Posterior vena cava (tissue), 2 donors: Measurements from ENCODE around the gene CABYR. TPM values are rescaled to one million over a fixed set of nuclear protein-coding genes. Genes with fewer than 3 reads are reported as not detected.
"Not testable (repeated sequence)": the region's sequence is repeated elsewhere in the genome, so short reads cannot be mapped to it uniquely, and the experiment has no call there.

ENCODE experiments used
- DNase-seq: peaks from one replicate; pipeline ENCODE4 v3.0.0-alpha.2; 2020; ENCODE audit warnings: low spot score
- intact Hi-C, 2 donors: fragments of 100-400 bp; cut with DNase I; formaldehyde crosslinking; loops; one replicate each; pipeline versions ENCODE4 v1.14.1 to v1.14.2; 2022 to 2023
- total RNA-seq, 2 donors: library from RNA; stranded (reverse); fragmentation: NEBNext Ultra II Directional; extraction: Animal tissue kit (Norgen Biotek cat#: 25700); gene quantifications; one replicate each; pipeline ENCODE4 v1.2.1, GENCODE V29; 2021
- donor health status: DM: yes; HTN: yes; CAD: no.
- donor health status: DM: yes; HTN: yes; CAD: no.

Gene CABYR
- total RNA-seq, 2 donors from 2014 or later: 6.9 to 7.6 TPM

GRCh38 chr18:24121625-24122024 is 17.2 kb upstream of the CABYR start:
- no peak for DNase-seq
- intact Hi-C loops: no loop called here

GRCh38 chr18:24126155-24126961 is 12.5 kb upstream of the CABYR start:
- intact Hi-C loops: no loop called here
- no peak for DNase-seq

- intact Hi-C loops: no loop called here
- DNase-seq: no peak
These were observed 11.1 kb upstream of the CABYR start for GRCh38 chr18:24127735-24128134.

- intact Hi-C loops: no loop called here
- no peak for DNase-seq
These were observed 10.2 kb upstream of the CABYR start for GRCh38 chr18:24128700-24129099.

- no peak for DNase-seq
- intact Hi-C loops: no loop called here
These were observed 8.4 kb upstream of the CABYR start for GRCh38 chr18:24130494-24130893.

- intact Hi-C loops: no loop called here
- DNase-seq: no peak
These were observed 1.9 kb upstream of the CABYR start for GRCh38 chr18:24136967-24137373.

- intact Hi-C loops: no loop called here
- DNase-seq: no peak
These were observed 463 bp upstream of the CABYR start for GRCh38 chr18:24138409-24138788.

GRCh38 chr18:24140697-24141096 is 1.8 kb downstream of the CABYR start:
- intact Hi-C loops: no loop called here

GRCh38 chr18:24142376-24142775 is 3.5 kb downstream of the CABYR start:
- intact Hi-C loops: no loop called here

More at GRCh38 chr18:24140697-24141096, 1.8 kb downstream of the CABYR start:
- DNase-seq: no peak

GRCh38 chr18:24149591-24149990 is 10.7 kb downstream of the CABYR start:
- intact Hi-C loops: not testable (repeated sequence)
- DNase-seq: peak; percentile 70

More at GRCh38 chr18:24142376-24142775, 3.5 kb downstream of the CABYR start:
- DNase-seq: no peak

GRCh38 chr18:24153397-24153796 is 14.5 kb downstream of the CABYR start:
- DNase-seq: no peak
- intact Hi-C loops: no loop called here

GRCh38 chr18:24157855-24158254 is 19.0 kb downstream of the CABYR start:
- DNase-seq: no peak
- intact Hi-C loops: no loop called here

- DNase-seq: no peak
- intact Hi-C loops: no loop called here
These were observed 21.2 kb downstream of the CABYR start for GRCh38 chr18:24160086-24160485.

GRCh38 chr18:24161304-24161703 is 22.4 kb downstream of the CABYR start:
- DNase-seq: no peak
- intact Hi-C loops: no loop called here

- intact Hi-C loops: no loop called here
These were observed 29.6 kb downstream of the CABYR start for GRCh38 chr18:24168496-24168895.

GRCh38 chr18:24170360-24170759 is 31.5 kb downstream of the CABYR start:
- intact Hi-C loops: loop anchor here in 1 of 2 donors (5.0 kb wide), 1 partner anchor 1162 kb away; no protein-coding TSS in a partner anchor
- DNase-seq: no peak

More at GRCh38 chr18:24168496-24168895, 29.6 kb downstream of the CABYR start:
- DNase-seq: no peak

GRCh38 chr18:24173997-24174396 is 35.1 kb downstream of the CABYR start:
- DNase-seq: no peak
- intact Hi-C loops: loop anchor here in 1 of 2 donors (5.0 kb wide), 1 partner anchor 1158 kb away; no protein-coding TSS in a partner anchor

- DNase-seq: no peak
- intact Hi-C loops: no loop called here
These were observed 38.0 kb downstream of the CABYR start for GRCh38 chr18:24176727-24177416.

- no peak for DNase-seq
- intact Hi-C loops: no loop called here
These were observed 38.8 kb downstream of the CABYR start for GRCh38 chr18:24177499-24178133.

- no peak for DNase-seq
- intact Hi-C loops: loop anchor here in 1 of 2 donors (10.0 kb wide), 1 partner anchor 95 kb away; no protein-coding TSS in a partner anchor
These were observed 41.2 kb downstream of the CABYR start for GRCh38 chr18:24180048-24180447.
